LNCAP (cell line): ENCODE results near the gene BIK.

Experiments used
- TF ChIP-seq, protein P1 (sequence below): fragments of 450-650 bp; IDR thresholded peaks from 2 replicates; pipeline ENCODE4 v1.5.1; 2017; ENCODE audit warnings: mild to moderate bottlenecking

The BIK gene

GRCh38 chr22:43109921-43110443 lies 568 bp upstream of the BIK start:
- TF ChIP-seq, protein P1, sequence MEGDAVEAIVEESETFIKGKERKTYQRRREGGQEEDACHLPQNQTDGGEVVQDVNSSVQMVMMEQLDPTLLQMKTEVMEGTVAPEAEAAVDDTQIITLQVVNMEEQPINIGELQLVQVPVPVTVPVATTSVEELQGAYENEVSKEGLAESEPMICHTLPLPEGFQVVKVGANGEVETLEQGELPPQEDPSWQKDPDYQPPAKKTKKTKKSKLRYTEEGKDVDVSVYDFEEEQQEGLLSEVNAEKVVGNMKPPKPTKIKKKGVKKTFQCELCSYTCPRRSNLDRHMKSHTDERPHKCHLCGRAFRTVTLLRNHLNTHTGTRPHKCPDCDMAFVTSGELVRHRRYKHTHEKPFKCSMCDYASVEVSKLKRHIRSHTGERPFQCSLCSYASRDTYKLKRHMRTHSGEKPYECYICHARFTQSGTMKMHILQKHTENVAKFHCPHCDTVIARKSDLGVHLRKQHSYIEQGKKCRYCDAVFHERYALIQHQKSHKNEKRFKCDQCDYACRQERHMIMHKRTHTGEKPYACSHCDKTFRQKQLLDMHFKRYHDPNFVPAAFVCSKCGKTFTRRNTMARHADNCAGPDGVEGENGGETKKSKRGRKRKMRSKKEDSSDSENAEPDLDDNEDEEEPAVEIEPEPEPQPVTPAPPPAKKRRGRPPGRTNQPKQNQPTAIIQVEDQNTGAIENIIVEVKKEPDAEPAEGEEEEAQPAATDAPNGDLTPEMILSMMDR, result no peak

- TF ChIP-seq, protein P1, result no peak
These were observed 525 bp downstream of the BIK start for GRCh38 chr22:43110927-43111623.

DNA sequence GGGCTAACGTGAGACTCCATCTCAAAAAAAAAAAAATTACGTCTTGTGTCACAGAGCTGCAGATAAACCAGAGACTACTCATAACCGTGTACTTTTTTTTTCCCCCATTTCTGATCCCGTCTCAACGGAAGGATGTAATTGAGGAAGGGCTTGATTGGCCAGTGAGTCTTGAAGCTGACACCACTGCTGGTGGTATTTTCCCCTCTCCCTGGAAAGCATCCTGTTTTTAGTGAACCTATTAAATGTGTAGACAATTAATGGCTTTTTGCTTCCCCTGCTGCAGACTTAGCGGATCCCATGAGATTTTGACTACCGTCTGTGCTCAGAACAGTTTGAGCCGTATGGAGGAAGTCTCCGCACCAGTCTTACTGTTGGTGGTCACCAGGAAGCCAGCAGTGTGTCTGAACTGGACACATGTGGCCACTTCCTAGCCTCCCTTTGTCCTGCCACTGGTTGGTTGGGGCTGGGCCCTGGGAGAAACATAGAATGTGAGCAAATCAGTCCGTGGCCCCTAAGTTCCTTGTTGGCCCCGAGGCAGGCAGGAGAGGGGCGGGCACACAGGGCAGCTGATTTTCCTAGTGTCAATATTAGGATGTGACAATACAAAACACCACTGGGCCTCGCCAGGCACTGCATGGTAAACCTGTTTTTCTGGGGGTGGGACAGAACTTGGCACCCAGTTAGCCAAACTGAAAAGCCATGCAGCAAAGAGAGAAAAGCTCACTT lies 3.1 kb downstream of the BIK start:
- TF ChIP-seq, protein P1, result no peak

DNA sequence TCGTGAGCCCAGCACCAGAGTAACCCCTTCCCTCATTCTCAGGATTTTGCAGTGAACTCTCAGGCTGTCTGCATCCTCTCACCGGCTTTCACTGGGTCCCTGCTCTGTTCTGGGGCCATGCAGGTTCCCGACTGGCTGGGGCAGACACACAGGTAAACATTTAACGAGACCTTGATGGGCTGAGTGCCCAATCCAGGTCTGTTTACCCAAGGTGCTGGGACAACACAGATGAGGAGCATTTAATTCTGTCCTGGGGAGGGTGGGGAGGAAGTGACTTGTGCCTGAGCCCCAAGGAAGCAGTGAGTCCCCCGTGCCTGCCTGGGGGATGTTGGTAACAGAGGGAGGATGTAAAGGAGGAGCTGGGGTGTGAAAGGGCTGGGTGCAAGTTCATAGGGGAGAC lies 4.4 kb downstream of the BIK start:
- TF ChIP-seq, protein P1, result no peak

- TF ChIP-seq, protein P1, result no peak
These were observed 6.4 kb downstream of the BIK start for GRCh38 chr22:43116932-43117331.

GRCh38 chr22:43118024-43118849 lies 7.7 kb downstream of the BIK start:
- TF ChIP-seq, protein P1, result no peak

- TF ChIP-seq, protein P1, result no peak
These were observed 8.5 kb downstream of the BIK start for GRCh38 chr22:43118953-43119458.
